HG03095 (cell line): ENCODE measurements around the gene SLC25A13.

Experiments used
- ATAC-seq: cut with Tn5 transposase; IDR thresholded peaks from one replicate; pipeline ENCODE4 v1.9.1; 2021; ENCODE audit warnings: moderate library complexity; ENCODE audit not compliant: unreplicated experiment

SLC25A13 gene

DNA sequence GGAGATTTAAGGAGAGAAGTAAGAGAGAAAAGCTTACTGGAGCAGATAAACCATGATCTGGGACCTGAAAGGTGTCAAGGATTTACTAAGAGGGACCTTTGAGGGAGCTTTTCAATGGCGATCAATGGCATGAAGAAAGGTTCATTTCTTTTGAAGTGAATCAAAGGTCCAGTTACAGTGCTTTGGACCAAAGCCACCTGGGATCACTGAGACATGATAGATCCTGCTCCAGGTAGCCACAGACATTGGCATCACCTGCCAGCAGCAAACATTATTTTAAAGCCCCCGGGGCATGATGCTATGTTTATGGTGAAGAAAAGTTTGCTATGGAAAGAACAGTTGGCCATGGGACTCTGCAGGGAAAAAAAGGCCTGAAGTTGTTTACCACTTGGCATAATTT, 109.4 kb downstream of the SLC25A13 start:
- ATAC-seq = no peak

DNA sequence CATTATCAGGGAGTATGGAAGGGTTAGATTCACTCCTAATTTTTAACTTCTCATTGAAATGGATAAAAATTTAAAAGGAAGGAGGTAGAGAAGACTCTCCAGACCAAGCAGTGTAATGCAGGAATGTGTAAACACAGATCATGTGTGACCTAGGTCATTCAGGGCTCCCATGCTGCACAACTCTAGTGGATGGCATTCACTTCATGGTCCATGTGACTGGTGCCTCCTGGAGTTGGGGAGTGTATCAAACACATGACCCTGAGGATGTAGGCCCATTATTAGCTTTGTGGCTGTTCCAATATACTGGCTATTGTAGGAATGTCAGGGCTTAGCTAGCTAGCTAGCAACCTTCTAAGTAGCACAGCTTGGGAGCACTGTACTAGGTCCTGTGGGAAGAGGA, 109.9 kb downstream of the SLC25A13 start:
- no peak for ATAC-seq

DNA sequence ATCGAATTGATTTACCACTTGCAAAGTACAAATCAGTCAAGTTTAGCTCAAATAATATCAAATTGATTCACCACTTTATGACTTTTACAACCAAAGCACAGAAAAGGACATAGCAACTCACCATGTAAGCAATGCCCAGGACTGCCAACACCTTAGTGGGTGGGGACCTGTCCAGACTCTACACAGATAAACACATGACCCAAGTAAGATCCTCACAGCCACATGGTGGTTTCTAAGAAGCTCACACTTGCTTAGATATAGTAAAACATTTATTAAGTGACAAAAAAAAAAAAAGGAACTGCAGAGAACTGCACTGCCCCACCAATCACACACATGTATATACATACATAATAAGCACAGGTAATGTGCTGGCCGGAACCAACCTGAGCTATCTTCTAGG, 116.2 kb downstream of the SLC25A13 start:
- ATAC-seq = no peak

DNA sequence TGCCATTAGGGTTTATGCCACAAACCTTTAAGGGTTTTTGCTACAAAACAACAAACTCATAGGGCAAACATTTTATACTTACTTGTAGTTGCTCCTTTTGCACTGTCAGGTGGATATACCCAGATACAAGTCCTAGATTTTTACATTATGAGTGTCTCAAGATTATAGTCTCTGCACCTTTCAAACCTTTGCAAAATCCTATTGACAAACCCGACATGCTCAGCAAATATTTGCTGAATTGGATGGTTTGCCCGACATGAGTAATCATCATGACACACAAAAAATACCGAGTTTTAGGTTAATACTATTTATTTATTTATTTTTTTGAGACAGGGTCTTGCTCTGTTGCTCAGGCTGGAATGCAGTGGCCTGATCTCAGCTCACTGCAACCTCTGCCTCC, 117.3 kb downstream of the SLC25A13 start:
- no peak for ATAC-seq

- no peak for ATAC-seq
Measured at GRCh38 chr7:96203786-96204185, 118.1 kb downstream of the SLC25A13 start.

- no peak for ATAC-seq
Measured at GRCh38 chr7:96202102-96202501, 119.8 kb downstream of the SLC25A13 start.

DNA sequence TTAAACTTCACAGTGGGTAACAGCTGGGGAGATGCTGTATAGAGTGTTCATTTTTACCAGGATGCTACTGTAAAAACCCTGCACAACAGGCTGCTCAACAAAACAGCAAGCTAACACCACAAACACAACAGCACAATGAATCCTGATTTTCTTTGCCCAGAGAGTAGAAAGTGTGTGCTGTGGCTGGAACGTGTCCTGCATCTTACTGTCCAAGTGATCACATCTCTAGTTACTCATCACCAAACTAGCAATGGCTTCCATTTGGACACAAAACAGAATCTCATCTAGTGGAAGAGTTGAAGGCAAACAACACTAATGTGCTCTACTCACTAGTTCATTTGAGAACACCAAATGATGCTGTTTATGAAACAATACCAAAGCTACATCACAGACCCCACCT, 121.2 kb downstream of the SLC25A13 start:
- no peak for ATAC-seq

- no peak for ATAC-seq
Measured at GRCh38 chr7:96199421-96199820, 122.5 kb downstream of the SLC25A13 start.

- ATAC-seq = no peak
Measured at GRCh38 chr7:96198047-96198636, 123.8 kb downstream of the SLC25A13 start.

DNA sequence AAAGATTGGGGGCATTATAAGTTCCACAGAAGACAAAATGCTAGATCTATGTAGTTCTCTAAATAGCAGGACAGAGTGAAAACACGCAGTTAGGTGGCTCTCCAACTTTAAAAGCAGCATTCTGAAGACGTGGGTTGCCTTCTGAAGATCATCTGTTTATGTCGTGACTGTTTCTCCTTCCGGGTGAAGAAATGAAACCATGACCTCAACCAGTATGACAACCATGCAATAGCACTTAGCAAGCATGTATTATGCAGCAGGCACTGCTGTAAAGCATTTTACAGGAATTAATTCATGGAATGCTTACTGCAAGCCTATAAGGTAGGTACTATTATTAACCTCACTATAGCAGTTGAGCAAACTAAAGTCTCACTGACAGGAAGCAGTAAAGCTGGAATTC, 125.2 kb downstream of the SLC25A13 start:
- ATAC-seq = no peak

- ATAC-seq = no peak
Measured at GRCh38 chr7:96189129-96189820, 132.6 kb downstream of the SLC25A13 start.

- no peak for ATAC-seq
Measured at GRCh38 chr7:96188591-96188991, 133.3 kb downstream of the SLC25A13 start.

GRCh38 chr7:96188174-96188581, 133.7 kb downstream of the SLC25A13 start:
- no peak for ATAC-seq

DNA sequence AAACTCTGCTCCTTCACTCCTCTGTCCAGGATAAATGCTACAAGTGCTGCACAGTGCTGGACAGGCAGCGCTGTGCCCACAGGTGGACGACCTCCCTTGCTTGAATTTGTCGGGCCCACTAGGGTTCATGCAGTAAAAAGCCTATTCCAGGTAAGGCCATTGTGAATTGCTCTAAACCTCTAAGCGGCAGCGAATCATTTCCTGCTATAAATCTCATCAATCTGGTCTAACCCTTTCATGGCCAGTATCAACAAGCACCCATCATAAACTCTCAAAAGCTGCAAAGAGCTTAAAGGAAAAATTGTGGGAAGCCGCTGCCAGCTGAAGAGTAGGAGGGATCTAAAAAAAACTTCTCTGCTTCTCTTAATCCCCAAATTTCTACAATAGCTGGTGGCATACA, 134.2 kb downstream of the SLC25A13 start:
- ATAC-seq = no peak

GRCh38 chr7:96184783-96185182, 137.1 kb downstream of the SLC25A13 start:
- ATAC-seq = no peak

GRCh38 chr7:96183163-96183670, 138.7 kb downstream of the SLC25A13 start:
- ATAC-seq = no peak

DNA sequence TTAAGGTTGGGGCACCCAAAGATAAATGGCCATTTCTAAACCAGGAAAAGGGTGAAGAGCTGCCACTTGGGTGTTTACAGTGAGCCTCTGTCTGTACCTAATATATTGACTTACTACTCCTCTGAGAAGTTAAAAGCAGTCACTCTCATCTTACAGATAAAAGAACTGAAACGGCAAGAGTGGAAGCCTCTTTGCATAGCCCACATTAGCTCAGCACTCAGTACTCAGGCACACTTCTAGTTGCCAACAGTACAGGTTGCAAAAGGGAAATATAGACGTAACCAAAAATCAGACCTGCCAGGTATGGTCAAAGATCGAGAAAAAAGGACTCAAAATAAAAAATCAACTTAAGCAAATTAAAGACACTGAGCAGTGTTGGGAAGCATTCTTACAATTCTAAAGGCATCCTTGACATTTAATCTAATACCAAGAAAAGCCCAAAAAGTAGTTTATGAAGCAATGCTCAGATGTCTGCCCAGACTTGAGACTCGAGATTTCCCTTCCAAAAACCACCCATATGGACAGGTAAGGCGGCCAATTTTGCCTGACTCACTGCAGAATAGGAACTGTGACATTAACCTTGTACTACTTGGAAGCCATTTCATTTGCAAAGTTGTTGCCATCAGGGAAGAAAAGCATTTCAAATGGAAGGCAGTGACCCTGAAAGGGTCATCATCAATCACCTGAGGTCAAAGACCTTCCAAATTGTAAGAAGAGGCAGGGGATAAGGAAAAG, 139.3 kb downstream of the SLC25A13 start:
- peak; percentile 91 for ATAC-seq

DNA sequence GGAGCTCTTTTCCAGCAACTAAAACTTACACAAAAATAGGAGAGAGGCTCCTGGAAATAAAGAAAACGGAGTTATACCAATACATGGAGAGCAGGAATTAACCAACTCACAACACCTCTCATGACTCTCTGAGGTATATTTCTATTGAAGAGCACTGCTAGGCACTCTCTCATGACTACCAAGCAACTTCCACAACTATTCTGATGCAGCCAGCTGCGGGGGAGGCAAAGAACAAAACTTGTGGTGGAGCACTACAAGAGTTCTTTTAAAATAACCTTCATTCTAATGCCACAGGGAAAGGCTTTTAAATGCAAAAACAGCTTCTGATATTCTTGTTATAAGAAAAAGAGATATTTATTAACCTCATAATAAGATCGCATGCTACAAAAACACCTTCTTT, 140.7 kb downstream of the SLC25A13 start:
- no peak for ATAC-seq

- ATAC-seq = no peak
Measured at GRCh38 chr7:96179837-96180236, 142.1 kb downstream of the SLC25A13 start.

DNA sequence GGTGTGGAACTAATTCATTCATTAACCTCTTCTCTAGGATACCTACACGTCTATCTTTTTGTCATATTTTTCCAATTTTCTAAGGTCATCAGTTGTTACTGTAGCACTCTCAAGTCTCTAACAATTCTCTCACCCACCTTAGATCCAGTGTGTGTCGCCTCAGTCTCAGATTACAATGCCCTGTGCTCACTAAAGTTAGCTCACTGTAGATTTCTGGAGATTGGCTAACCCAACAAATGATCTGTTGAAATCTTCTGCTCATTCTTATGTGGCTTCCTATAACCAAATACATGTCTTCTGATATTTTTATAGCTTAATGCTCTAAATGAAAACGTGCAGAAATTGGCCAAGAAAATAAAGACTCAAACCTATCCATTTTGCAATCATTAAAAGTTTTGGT, 142.6 kb downstream of the SLC25A13 start:
- no peak for ATAC-seq

- no peak for ATAC-seq
Measured at GRCh38 chr7:96178581-96178980, 143.3 kb downstream of the SLC25A13 start.

GRCh38 chr7:96177353-96177752, 144.5 kb downstream of the SLC25A13 start:
- no peak for ATAC-seq
